Nephron (organoid): ENCODE results near the gene SMARCA1.

Experiments
- H3K27ac Mint-ChIP-seq, 3 experiments: 2 replicates each; pipeline ENCODE4 v1.8.0; 2020; ENCODE audit warnings: mixed read lengths in 3 of 3, mild to moderate bottlenecking in 2 of 3, moderate library complexity in 1 of 3
- H3K27me3 Mint-ChIP-seq: 2 replicates; pipeline ENCODE4 v1.8.0; 2021; ENCODE audit warnings: low read depth, mild to moderate bottlenecking, moderate library complexity, mixed read lengths
- H3K36me3 Mint-ChIP-seq: 2 replicates; pipeline ENCODE4 v1.8.0; 2020; ENCODE audit warnings: low read depth, mixed read lengths
- H3K4me1 Mint-ChIP-seq: 2 replicates; pipeline ENCODE4 v1.8.0; 2020; ENCODE audit warnings: mixed read lengths
- H3K4me3 Mint-ChIP-seq, 3 experiments: 2 replicates each; pipeline ENCODE4 v1.8.0; 2020; ENCODE audit warnings: mild to moderate bottlenecking in 3 of 3, mixed read lengths in 3 of 3, moderate library complexity in 2 of 3
- H3K9me3 Mint-ChIP-seq: 2 replicates; pipeline ENCODE4 v1.8.0; 2020; ENCODE audit warnings: mixed read lengths
- CTCF ChIP-seq, 3 experiments: fragments of 200-600 bp; sonication (generic); IDR thresholded peaks; one replicate each; pipeline ENCODE4 v1.5.0; 2021; ENCODE audit warnings: antibody characterized with exemption in 3 of 3; ENCODE audit not compliant: unreplicated experiment in 3 of 3

Gene SMARCA1

GRCh38 chrX:129534816-129535578 lies 11.7 kb upstream of the SMARCA1 start:
- no peaks in the 10 kb centered on the region for H3K36me3 Mint-ChIP-seq
- peaks cover 4% of the 10 kb centered on the region for H3K27me3 Mint-ChIP-seq
- TF ChIP-seq CTCF (IDR thresholded peaks at IDR 0.05; ENCODE audit: unreplicated experiment in 3 of 3) = no peak
- no peaks in the 10 kb centered on the region for H3K9me3 Mint-ChIP-seq
- H3K27ac Mint-ChIP-seq = no peak overlapping the region
- no peak overlapping the region for H3K4me3 Mint-ChIP-seq
- H3K4me1 Mint-ChIP-seq = peaks cover 8% of the 10 kb centered on the region

GRCh38 chrX:129531132-129531531 lies 7.8 kb upstream of the SMARCA1 start:
- Mint-ChIP-seq H3K4me1 (peaks cover 6% of the 10 kb centered on the region), H3K9me3 (no peaks in the 10 kb centered on the region), H3K27me3 (peaks cover 4% of the 10 kb centered on the region), H3K27ac (peak overlapping the region in 2 of 3 experiments; percentile 14 to 44), H3K36me3 (no peaks in the 10 kb centered on the region), H3K4me3 (no peak overlapping the region)
- TF ChIP-seq CTCF (IDR thresholded peaks at IDR 0.05; ENCODE audit: unreplicated experiment in 3 of 3) = no peak

GRCh38 chrX:129530410-129530809 lies 7.1 kb upstream of the SMARCA1 start:
- Mint-ChIP-seq H3K4me3 (no peak overlapping the region), H3K27me3 (peaks cover 4% of the 10 kb centered on the region), H3K4me1 (peaks cover 6% of the 10 kb centered on the region), H3K9me3 (no peaks in the 10 kb centered on the region), H3K27ac (peak overlapping the region in 1 of 3 experiments; percentile 44), H3K36me3 (no peaks in the 10 kb centered on the region)
- no peak for TF ChIP-seq CTCF (IDR thresholded peaks at IDR 0.05; ENCODE audit: unreplicated experiment in 3 of 3)

GRCh38 chrX:129529685-129530281 lies 6.5 kb upstream of the SMARCA1 start:
- Mint-ChIP-seq H3K27ac (peak overlapping the region; percentile 20 to 73 (median 61)), H3K27me3 (peaks cover 4% of the 10 kb centered on the region), H3K36me3 (no peaks in the 10 kb centered on the region), H3K4me1 (peaks cover 6% of the 10 kb centered on the region), H3K9me3 (no peaks in the 10 kb centered on the region), H3K4me3 (no peak overlapping the region)
- no peak for TF ChIP-seq CTCF (IDR thresholded peaks at IDR 0.05; ENCODE audit: unreplicated experiment in 3 of 3)

- H3K27me3 Mint-ChIP-seq = peaks cover 4% of the 10 kb centered on the region
Observed at GRCh38 chrX:129525896-129526295, 2.6 kb upstream of the SMARCA1 start.

More at GRCh38 chrX:129525896-129526295, 2.6 kb upstream of the SMARCA1 start:
- Mint-ChIP-seq H3K27ac (no peak overlapping the region), H3K36me3 (no peaks in the 10 kb centered on the region), H3K4me1 (peaks cover 15% of the 10 kb centered on the region), H3K9me3 (no peaks in the 10 kb centered on the region), H3K4me3 (no peak overlapping the region)
- TF ChIP-seq CTCF (IDR thresholded peaks at IDR 0.05; ENCODE audit: unreplicated experiment in 3 of 3) = no peak
